ENCODE results near the gene GLCE.

DNA sequence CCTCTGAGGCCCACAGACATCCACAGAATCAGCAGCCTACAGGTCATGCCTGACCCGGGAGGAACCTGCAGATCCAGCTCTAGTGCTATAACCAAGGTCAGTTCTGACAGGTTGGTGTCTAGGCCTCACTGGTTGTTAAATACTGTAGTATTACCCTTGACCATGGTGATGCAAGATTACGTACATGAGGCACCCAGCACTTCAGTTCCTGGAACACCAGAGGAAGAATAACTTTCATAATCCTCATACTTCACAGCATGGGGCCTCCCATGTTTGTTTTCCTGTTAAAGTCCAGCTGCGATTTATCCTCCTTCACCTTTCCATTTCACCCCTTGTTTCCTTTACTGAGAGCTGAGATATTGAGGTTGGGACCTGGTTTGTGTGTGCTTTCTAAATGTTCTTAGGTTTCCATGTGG is 34.4 kb upstream of the GLCE start:
- TF ChIP-seq, protein P1, sequence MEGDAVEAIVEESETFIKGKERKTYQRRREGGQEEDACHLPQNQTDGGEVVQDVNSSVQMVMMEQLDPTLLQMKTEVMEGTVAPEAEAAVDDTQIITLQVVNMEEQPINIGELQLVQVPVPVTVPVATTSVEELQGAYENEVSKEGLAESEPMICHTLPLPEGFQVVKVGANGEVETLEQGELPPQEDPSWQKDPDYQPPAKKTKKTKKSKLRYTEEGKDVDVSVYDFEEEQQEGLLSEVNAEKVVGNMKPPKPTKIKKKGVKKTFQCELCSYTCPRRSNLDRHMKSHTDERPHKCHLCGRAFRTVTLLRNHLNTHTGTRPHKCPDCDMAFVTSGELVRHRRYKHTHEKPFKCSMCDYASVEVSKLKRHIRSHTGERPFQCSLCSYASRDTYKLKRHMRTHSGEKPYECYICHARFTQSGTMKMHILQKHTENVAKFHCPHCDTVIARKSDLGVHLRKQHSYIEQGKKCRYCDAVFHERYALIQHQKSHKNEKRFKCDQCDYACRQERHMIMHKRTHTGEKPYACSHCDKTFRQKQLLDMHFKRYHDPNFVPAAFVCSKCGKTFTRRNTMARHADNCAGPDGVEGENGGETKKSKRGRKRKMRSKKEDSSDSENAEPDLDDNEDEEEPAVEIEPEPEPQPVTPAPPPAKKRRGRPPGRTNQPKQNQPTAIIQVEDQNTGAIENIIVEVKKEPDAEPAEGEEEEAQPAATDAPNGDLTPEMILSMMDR (IDR thresholded peaks at IDR 0.05), result no peak
- no peak for TF ChIP-seq EP300 (IDR thresholded peaks at IDR 0.05)
- no peak for TF ChIP-seq POLR2A (IDR thresholded peaks at IDR 0.05)
